HPDE6-E6E7 (cell line): ENCODE data around the gene PLXNA4.

ENCODE experiments used
- DNase-seq: peaks from one replicate; pipeline ENCODE4 v3.0.0; 2011; ENCODE audit warnings: missing footprints; ENCODE audit errors: extremely low spot score

PLXNA4 gene

DNA sequence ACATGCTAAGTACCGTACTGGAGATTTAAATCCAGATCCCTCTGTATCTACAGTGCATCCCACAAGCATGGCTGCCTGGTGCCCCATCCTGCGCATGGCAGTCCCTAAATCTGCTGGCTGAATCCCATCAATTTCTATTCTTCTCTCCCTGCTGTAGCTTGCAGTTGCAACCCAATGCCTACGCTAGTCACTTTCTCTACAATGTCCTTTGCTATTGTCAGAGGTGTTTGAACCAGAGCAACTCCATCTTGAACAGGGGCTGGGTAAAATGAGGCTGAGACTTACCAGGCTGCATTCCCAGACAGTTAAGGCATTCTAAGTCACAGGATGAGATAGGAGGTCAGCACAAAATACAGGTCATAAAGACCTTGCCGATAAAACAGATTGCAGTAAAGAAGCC, 461.2 kb downstream of the PLXNA4 start:
- no peak for DNase-seq

- no peak for DNase-seq
Observed at GRCh38 chr7:132114411-132114810, 461.9 kb downstream of the PLXNA4 start.

- no peak for DNase-seq
Observed at GRCh38 chr7:132113536-132114371, 462.5 kb downstream of the PLXNA4 start.

GRCh38 chr7:132112657-132113056, 463.6 kb downstream of the PLXNA4 start:
- DNase-seq = no peak

- no peak for DNase-seq
Observed at GRCh38 chr7:132112106-132112505, 464.2 kb downstream of the PLXNA4 start.

- no peak for DNase-seq
Observed at GRCh38 chr7:132110692-132111091, 465.6 kb downstream of the PLXNA4 start.

GRCh38 chr7:132109769-132110168, 466.5 kb downstream of the PLXNA4 start:
- DNase-seq = no peak

- no peak for DNase-seq
Observed at GRCh38 chr7:132108563-132108962, 467.7 kb downstream of the PLXNA4 start.

GRCh38 chr7:132106491-132106890, 469.8 kb downstream of the PLXNA4 start:
- no peak for DNase-seq

DNA sequence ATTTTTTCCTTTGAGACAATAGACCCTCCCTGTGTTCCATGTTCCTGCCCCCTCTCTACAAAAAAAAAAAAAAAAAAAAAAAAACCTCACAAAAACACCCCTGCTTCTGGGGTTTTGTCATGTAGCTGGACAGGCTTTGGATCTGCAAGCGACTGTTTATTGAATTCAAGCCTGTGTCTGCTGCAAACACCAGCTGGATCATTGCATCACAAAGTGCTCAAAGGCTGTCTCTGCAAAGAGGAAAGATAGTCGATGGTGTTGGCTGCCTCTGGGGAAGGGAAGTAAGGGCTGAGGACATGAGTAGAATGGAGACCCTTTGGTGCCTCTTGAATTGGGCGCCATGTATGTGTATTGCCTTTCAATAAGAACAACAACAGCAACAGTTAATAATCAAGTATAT, 471.2 kb downstream of the PLXNA4 start:
- no peak for DNase-seq

DNA sequence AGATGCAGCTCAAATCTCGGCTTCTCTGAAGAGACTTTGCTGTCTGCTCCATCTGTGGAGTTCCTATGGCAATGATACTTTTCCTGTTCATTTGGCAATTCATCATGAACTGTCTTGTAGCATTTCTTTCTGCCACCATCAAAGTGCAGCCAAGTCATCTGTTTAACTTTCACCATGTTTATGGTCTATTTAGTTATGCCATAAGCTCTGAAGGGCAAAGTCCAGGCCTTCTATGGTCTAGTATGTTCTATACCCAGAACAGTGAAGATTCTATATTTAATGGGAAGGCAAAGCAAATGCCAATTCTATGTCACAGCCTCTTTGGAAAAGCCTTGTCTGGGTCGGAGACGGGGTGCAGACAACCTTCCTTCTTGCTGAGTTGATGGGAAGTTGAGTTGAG, 472.6 kb downstream of the PLXNA4 start:
- DNase-seq = no peak

DNA sequence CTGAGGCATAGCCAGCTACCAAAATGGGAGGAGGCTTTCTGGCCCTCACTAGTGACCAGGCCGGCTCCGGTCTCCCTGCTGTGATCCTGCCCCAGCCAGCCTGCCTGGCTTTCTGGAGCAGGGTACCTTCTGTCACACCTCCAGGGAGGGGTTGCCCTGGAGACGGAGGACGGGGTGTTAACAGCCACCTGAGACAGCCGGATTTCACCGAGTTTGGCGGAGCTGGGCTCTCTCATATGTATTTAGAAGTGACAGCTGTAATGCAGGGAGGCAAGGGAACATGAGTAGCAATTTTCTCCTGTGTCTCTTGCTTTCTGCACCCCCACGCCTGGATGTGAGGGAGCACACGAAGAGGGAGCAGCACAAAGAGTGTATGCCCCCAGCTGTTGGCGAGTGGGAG, 473.3 kb downstream of the PLXNA4 start:
- no peak for DNase-seq

GRCh38 chr7:132102391-132102790, 473.9 kb downstream of the PLXNA4 start:
- no peak for DNase-seq

- DNase-seq = no peak
Observed at GRCh38 chr7:132100981-132101380, 475.3 kb downstream of the PLXNA4 start.

- DNase-seq = no peak
Observed at GRCh38 chr7:132100483-132100882, 475.8 kb downstream of the PLXNA4 start.

- DNase-seq = no peak
Observed at GRCh38 chr7:132099163-132099562, 477.1 kb downstream of the PLXNA4 start.

DNA sequence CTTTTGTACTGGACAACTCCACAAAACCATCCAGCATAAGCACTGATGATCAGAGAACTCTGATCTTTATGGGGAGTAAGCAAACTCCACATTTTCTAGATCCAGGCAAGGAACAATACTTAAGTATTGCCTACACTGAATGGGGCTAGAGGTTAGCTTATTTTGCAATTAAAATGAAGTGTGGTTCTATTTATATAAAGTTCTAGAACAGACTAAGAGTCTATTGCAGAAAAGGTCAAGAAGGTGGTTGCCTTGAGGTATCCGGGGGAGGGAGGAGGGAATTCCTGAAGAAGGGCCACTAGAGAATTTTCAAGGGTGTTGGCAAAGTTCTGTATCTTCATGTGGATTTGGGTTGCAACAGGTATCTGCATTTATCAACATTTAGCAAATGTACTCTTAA, 477.9 kb downstream of the PLXNA4 start:
- DNase-seq = no peak

GRCh38 chr7:132097550-132098134, 478.6 kb downstream of the PLXNA4 start:
- DNase-seq = no peak

DNA sequence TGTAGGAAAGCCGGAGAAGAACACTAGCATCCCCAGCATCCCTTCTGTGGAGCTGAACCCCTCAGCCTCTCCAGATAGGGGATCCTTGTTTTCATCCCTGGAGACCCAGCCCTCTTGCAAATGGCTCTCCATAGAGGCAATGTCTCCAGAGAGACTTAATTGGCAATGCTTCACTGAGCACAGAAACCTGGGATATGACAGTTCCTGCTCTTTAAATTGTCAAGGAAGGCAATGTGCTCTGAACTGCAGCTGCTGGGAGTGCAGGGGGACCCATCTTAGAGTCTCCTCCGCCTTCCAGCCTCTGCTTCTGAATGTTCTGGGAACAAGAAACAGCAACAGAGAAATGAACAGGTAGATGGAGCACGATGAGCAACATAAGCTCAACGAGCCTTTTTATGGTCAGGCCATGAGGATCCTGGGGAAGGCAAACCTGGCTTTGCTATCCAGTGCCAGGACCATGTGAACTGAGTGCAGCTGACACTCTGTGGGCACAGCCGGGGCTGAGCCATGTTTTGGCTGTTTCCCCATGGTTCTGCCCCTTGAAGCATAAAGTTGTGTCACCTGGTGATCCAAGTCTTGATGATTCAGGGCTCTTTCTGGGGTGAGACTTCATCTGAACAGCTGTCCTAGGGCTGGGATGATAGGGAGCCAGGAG, 481.0 kb downstream of the PLXNA4 start:
- DNase-seq = no peak

DNA sequence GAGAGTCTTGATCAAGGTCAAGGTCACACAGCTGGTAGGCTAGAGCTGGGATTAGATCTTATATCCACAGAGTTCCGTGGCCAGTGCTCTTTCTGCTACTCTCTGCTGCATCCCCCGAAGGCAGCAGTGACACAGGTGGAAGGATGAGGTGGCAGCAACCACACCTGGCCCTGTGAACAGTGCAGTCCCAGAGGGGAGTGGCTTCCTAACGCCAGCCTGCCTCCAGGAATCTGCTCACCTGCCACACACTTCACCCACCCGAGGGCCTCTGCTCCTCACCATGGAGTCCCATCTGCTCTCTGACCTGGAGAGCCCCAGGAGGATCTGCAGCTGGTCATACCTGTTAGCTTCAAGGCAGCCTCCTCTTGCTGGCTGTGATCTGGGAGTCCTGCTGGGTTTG, 484.2 kb downstream of the PLXNA4 start:
- no peak for DNase-seq

- DNase-seq = no peak
Observed at GRCh38 chr7:132091706-132092105, 484.6 kb downstream of the PLXNA4 start.

DNA sequence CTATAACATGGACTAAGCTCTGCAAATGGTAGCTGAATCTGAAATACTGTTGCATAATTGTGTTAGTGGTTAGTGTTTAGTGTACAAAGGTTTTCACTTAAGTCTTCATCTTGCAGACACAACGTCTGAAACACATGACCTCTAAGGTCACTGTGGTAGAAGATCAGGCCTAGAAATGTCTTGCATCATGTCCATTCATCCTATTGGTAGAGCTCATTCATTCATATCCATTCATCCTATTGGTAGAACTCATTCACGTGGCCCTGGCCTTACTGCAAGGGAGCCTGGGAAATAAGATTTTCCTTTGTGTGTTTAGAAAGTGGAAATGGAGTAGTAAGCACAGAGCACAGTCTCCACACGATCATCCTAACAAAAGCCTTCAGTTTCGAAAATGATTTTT, 485.8 kb downstream of the PLXNA4 start:
- no peak for DNase-seq

DNA sequence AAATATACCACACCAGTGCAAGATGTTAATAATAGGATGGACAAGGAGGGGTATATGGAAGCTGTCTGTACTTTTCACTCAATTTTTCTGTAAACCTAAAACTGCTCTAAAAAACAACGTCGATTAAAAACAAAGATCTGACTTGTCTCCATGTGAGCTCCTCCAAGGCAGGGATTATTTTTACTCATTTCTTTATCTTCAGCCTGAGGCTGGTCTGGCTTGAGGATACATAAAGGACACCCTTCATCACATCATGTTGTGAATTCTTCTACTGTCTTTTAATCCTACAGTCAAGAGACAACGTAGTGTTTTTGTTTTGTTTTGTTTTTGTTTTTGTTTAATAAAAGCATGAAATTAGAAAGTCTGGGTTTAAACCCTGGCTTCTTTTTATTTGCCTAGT, 486.9 kb downstream of the PLXNA4 start:
- DNase-seq = no peak
